Measurements from ENCODE around the gene PIGB. TPM values are rescaled to one million over a fixed set of nuclear protein-coding genes. Genes with fewer than 3 reads are reported as not detected.
"Not testable (repeated sequence)": the region's sequence is repeated elsewhere in the genome, so short reads cannot be mapped to it uniquely, and the experiment has no call there.

PIGB gene
- total RNA-seq, 2 experiments from 2014 or later: 21.5 to 21.6 TPM

DNA sequence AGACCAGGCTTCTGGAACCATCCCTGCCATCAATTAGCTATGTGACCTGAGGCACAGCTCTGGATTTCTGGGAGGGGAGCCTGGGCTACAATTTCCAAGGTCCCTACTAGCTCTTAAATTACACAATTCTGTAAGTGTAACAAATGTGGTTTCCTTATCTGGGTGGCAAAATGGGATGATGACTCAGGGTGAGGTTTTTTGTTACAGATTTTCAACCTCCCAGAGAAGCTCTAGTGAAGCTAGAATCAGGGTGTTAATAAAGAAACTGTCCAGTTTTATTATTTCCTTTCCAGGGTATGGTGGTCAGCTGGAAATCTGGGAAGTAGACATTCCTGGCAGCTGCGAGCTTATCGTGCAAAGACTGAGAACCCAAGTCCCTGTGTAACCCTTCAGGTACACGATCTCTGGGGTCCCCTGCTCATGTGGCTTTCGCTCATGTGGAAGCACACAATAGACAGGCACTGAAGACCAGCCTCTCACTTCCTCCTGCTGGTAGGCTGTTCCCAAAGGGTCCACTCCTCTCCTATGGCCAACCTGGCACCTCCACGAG, 36.7 kb upstream of the PIGB start:
- Mint-ChIP-seq H3K4me1 (ENCODE audit: low read depth) (peaks cover 96% of the 10 kb centered on the region), H3K36me3 (ENCODE audit: low read depth) (no peaks in the 10 kb centered on the region), H3K9me3 (no peaks in the 10 kb centered on the region), H3K4me3 (peak overlapping the region; percentile 18), H3K27me3 (no peaks in the 10 kb centered on the region), H3K27ac (peak overlapping the region; percentile 94)
- no peak overlapping the region for H3K4me3 ChIP-seq (ENCODE audit: low read length)
- DNase-seq (peak in 4 of 14 experiments; percentile 27 to 76 (median 66)), ATAC-seq (ENCODE audit: poor library complexity) (peak; percentile 34)
- intact Hi-C loops (cut with DNase I, micrococcal nuclease): loop anchor here in 1 of 2 experiments (1.0 kb wide), 1 partner anchor 8 kb away; no protein-coding TSS in a partner anchor
- POLR2A ChIA-PET: interaction anchor here (1.0 to 1.5 kb wide), 4 partner anchors 12 to 85 kb away, joined by 3 to 7 read pairs (median 5); partner anchors contain the start of genes PIGB, PIGBOS1 and RSL24D1
- CTCF ChIA-PET: interaction anchor here (0.8 kb wide), 1 partner anchor 85 kb away, joined by 3 read pairs; no protein-coding TSS in a partner anchor
- peak overlapping the region; percentile 55 to 56 for H3K27ac ChIP-seq (ENCODE audit: low read depth in 1 of 2, low read length in 2 of 2)
- no peaks in the 10 kb centered on the region for H3K27me3 ChIP-seq (ENCODE audit: control insufficient read depth in 1 of 2, insufficient read depth in 2 of 2, low read length in 2 of 2)
- H3K4me1 ChIP-seq (ENCODE audit: insufficient read depth, low read length): peaks cover 76% of the 10 kb centered on the region
- no peaks in the 10 kb centered on the region for H3K9me3 ChIP-seq (ENCODE audit: control insufficient read depth in 1 of 2, insufficient read depth in 1 of 2, low read length in 2 of 2)
- no peaks in the 10 kb centered on the region for H3K36me3 ChIP-seq (ENCODE audit: insufficient read depth, low read length)
- TF ChIP-seq, protein P1, sequence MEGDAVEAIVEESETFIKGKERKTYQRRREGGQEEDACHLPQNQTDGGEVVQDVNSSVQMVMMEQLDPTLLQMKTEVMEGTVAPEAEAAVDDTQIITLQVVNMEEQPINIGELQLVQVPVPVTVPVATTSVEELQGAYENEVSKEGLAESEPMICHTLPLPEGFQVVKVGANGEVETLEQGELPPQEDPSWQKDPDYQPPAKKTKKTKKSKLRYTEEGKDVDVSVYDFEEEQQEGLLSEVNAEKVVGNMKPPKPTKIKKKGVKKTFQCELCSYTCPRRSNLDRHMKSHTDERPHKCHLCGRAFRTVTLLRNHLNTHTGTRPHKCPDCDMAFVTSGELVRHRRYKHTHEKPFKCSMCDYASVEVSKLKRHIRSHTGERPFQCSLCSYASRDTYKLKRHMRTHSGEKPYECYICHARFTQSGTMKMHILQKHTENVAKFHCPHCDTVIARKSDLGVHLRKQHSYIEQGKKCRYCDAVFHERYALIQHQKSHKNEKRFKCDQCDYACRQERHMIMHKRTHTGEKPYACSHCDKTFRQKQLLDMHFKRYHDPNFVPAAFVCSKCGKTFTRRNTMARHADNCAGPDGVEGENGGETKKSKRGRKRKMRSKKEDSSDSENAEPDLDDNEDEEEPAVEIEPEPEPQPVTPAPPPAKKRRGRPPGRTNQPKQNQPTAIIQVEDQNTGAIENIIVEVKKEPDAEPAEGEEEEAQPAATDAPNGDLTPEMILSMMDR (IDR thresholded peaks at IDR 0.05): no peak

DNA sequence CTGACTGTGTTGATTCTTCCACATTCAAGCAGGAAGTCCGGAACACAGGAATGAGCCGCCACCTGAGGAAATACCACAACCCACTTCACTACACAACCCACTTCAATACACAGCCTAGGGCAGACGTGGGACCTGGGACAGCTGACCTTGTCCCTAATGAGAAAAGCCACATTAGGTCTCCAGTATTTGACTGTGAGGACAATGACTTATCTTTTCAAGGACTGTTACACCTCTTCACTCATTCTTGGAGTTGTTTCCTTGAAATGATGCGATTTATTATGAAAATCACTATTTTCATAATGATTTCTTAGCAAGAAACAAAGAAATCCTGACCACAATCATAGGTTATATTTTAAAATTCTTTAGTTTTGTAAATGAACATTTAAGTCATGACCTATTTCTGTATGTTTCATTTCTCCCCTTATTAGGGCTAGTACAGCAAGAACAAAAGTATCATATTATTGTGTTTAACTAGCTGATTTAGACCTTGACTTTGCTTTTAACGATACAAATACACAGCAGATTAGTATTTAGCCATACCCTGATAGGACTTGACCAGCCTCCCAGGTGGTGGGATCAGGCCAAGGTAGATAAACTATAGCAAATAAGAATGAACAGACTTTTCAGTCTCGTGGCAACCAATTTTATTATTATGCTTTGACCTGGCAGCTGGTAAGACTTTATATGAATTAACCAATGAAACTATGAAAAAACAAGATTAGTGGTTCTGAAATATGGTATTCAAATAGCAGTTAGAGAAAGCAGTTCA, 35.5 kb upstream of the PIGB start:
- POLR2A ChIA-PET: interaction anchor here (0.5 to 3.0 kb wide), 2 partner anchors 16 to 36 kb away, joined by 4 to 12 read pairs; no protein-coding TSS in a partner anchor
- Histone ChIP-seq H3K4me3 (ENCODE audit: low read length) (no peak overlapping the region), H3K9me3 (ENCODE audit: control insufficient read depth in 1 of 2, insufficient read depth in 1 of 2, low read length in 2 of 2) (no peaks in the 10 kb centered on the region), H3K27ac (ENCODE audit: low read depth in 1 of 2, low read length in 2 of 2) (peak overlapping the region; percentile 55 to 56), H3K27me3 (ENCODE audit: control insufficient read depth in 1 of 2, insufficient read depth in 2 of 2, low read length in 2 of 2) (no peaks in the 10 kb centered on the region), H3K36me3 (ENCODE audit: insufficient read depth, low read length) (no peaks in the 10 kb centered on the region), H3K4me1 (ENCODE audit: insufficient read depth, low read length) (peaks cover 73% of the 10 kb centered on the region)
- Mint-ChIP-seq H3K4me1 (ENCODE audit: low read depth) (peaks cover 96% of the 10 kb centered on the region), H3K4me3 (no peak overlapping the region), H3K27ac (peak overlapping the region; percentile 94), H3K9me3 (no peaks in the 10 kb centered on the region), H3K36me3 (ENCODE audit: low read depth) (peaks cover under 1% of the 10 kb centered on the region), H3K27me3 (no peaks in the 10 kb centered on the region)
- TF ChIP-seq, protein P1 (IDR thresholded peaks at IDR 0.05): no peak
- ATAC-seq (ENCODE audit: poor library complexity): no peak
- CTCF ChIA-PET: no interaction called here
- DNase-seq: peak in 1 of 14 experiments; percentile 26
- intact Hi-C loops (cut with DNase I, micrococcal nuclease): no loop called here

DNA sequence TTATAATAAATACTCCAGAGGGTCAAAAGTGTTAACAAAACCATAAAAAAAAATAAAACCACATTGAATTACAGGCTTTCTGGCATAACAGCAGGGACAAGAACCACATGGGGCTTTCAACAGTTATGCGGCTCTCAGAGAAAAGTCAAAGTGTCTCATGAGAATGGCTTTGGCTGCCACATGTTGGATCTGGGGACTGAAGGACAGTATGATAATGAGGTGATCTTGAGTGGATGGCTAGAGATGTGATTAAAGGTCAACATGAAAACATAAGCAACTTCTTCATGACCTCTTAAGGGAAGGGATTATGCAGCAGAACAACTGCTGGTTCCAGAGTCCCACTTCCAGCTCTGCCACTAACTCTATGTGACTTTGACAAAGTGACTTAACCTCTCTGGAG, 34.6 kb upstream of the PIGB start:
- POLR2A ChIA-PET: interaction anchor here (3.0 kb wide), 1 partner anchor 17 kb away, joined by 12 read pairs; no protein-coding TSS in a partner anchor
- intact Hi-C loops (cut with DNase I, micrococcal nuclease): no loop called here
- no peaks in the 10 kb centered on the region for H3K9me3 Mint-ChIP-seq
- Histone ChIP-seq H3K27me3 (ENCODE audit: control insufficient read depth in 1 of 2, insufficient read depth in 2 of 2, low read length in 2 of 2) (no peaks in the 10 kb centered on the region), H3K4me3 (ENCODE audit: low read length) (no peak overlapping the region), H3K9me3 (ENCODE audit: control insufficient read depth in 1 of 2, insufficient read depth in 1 of 2, low read length in 2 of 2) (no peaks in the 10 kb centered on the region), H3K36me3 (ENCODE audit: insufficient read depth, low read length) (no peaks in the 10 kb centered on the region), H3K27ac (ENCODE audit: low read depth in 1 of 2, low read length in 2 of 2) (peak overlapping the region in 1 of 2 donors; percentile 56), H3K4me1 (ENCODE audit: insufficient read depth, low read length) (peaks cover 71% of the 10 kb centered on the region)
- DNase-seq (no peak), ATAC-seq (ENCODE audit: poor library complexity) (no peak)
- H3K4me1 Mint-ChIP-seq (ENCODE audit: low read depth): peaks cover 92% of the 10 kb centered on the region
- CTCF ChIA-PET: interaction anchor here (0.6 to 1.0 kb wide), 2 partner anchors 67 to 88 kb away, joined by 3 read pairs; partner anchors contain the start of gene RSL24D1
- no peaks in the 10 kb centered on the region for H3K27me3 Mint-ChIP-seq
- H3K36me3 Mint-ChIP-seq (ENCODE audit: low read depth): peaks cover 7% of the 10 kb centered on the region
- H3K27ac Mint-ChIP-seq: peak overlapping the region; percentile 94
- TF ChIP-seq, protein P1 (IDR thresholded peaks at IDR 0.05): no peak
- peak overlapping the region; percentile 9 for H3K4me3 Mint-ChIP-seq

DNA sequence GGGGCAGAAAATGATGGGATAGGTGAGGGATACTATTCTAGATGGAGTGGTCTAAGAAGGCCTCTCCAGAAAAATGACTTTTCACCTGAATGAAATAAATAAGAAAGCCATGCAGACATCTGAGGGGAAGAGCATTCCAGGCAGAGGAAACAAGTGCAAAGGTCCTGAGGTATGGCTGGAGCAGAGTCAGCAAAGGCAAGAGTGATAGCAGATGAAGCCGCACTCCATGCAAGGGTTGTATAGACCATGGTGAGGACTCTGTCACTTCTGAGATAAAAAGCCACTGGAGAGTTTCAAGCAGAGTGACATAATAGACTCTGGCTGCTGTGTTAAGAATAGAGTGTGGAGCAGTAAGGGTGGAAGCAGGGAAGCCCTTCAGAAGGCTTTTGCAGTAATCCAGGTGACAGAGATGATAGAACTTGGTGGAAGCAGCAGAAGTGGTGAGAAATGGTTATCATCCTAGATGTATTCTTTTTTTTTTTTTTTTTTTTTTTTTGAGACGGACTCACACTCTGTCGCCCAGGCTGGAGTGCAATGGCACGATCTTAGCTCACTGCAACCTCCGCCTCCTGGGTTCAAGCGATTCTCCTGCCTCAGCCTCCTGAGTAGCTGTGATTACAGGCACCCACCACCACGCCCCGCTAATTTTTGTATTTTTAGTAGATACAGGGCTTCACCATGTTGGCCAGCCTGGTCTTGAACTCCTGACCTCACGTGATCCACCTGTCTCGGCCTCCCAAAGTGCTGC, 32.4 kb upstream of the PIGB start:
- Histone ChIP-seq H3K4me1 (ENCODE audit: insufficient read depth, low read length) (peaks cover 63% of the 10 kb centered on the region), H3K27ac (ENCODE audit: low read depth in 1 of 2, low read length in 2 of 2) (peak overlapping the region in 1 of 2 donors; percentile 23)
- H3K9me3 ChIP-seq (ENCODE audit: control insufficient read depth in 1 of 2, insufficient read depth in 1 of 2, low read length in 2 of 2); H3K27me3 ChIP-seq (ENCODE audit: control insufficient read depth in 1 of 2, insufficient read depth in 2 of 2, low read length in 2 of 2); H3K4me3 ChIP-seq (ENCODE audit: low read length); intact Hi-C loops (cut with DNase I, micrococcal nuclease); H3K9me3 Mint-ChIP-seq; DNase-seq; H3K36me3 ChIP-seq (ENCODE audit: insufficient read depth, low read length); ATAC-seq (ENCODE audit: poor library complexity); H3K27me3 Mint-ChIP-seq: not testable (repeated sequence)
- peaks cover 17% of the 10 kb centered on the region for H3K36me3 Mint-ChIP-seq (ENCODE audit: low read depth)
- peak overlapping the region; percentile 75 for H3K4me3 Mint-ChIP-seq
- POLR2A ChIA-PET: interaction anchor here (2.1 to 2.6 kb wide), 2 partner anchors 9 to 19 kb away, joined by 10 to 14 read pairs; no protein-coding TSS in a partner anchor
- H3K4me1 Mint-ChIP-seq (ENCODE audit: low read depth): peaks cover 70% of the 10 kb centered on the region
- peak overlapping the region; percentile 94 for H3K27ac Mint-ChIP-seq
- CTCF ChIA-PET: interaction anchor here (1.0 kb wide), 1 partner anchor 17 kb away, joined by 3 read pairs; no protein-coding TSS in a partner anchor
